HCT116 (cell line): ENCODE measurements around the gene TMEM164. TPM values are rescaled to one million over a fixed set of nuclear protein-coding genes. Genes with fewer than 3 reads are reported as not detected.

ENCODE experiments used
- ATAC-seq: fragments of 200-7000 bp; cut with Tn5 transposase; 2 replicates; pipeline ENCODE4 v1.9.1; 2020; ENCODE audit warnings: mild to moderate bottlenecking, moderate library complexity
- BruUV-seq: library from RNA; stranded (reverse); fragments of 400-500 nt; replicated peaks from 2 replicates; lab custom pipeline; 2021; lab: Mats Ljungman, UMichigan
- CTCF ChIA-PET: fragments of 300-600 bp; sonication (Branson Sonifier 250); formaldehyde crosslinking; loops from one replicate; lab custom pipeline; 2021; ENCODE audit warnings: antibody characterized with exemption; lab: Charles Lee
- POLR2A ChIA-PET: fragments of 300-600, 350-600 bp; sonication (Branson Sonifier 250); formaldehyde crosslinking; loops from one replicate; lab custom pipeline; 2021; ENCODE audit warnings: antibody characterized with exemption; lab: Charles Lee
- RAD21 ChIA-PET, 2 experiments: fragments of 300-600 bp; sonication (Branson Sonifier 250); formaldehyde crosslinking; loops; one replicate each; lab custom pipeline; 2023; ENCODE audit warnings: low total read pairs in 2 of 2; ENCODE audit not compliant: uncharacterized antibody in 2 of 2, unreplicated experiment in 2 of 2, low non-redundant PET in 1 of 2; lab: Charles Lee
- DNase-seq: peaks from one replicate; pipeline ENCODE4 v3.0.0-alpha.2; 2010; ENCODE audit warnings: low read depth, low spot score
- H2AFZ ChIP-seq: fragments of 200-600 bp; shearing (Covaris generic), sonication (generic); 2 replicates; pipeline ENCODE4 v1.6.1; 2017; ENCODE audit warnings: low read depth, mixed run types, mixed read lengths, antibody characterized with exemption, low read length; ENCODE audit not compliant: poor library complexity, severe bottlenecking
- H3K27ac ChIP-seq: 2 replicates; pipeline ENCODE4 v1.5.1; 2012; ENCODE audit warnings: low read depth, low read length
- H3K27me3 ChIP-seq: fragments of 200-600 bp; sonication (generic); 2 replicates; pipeline ENCODE4 v1.6.1; 2016; ENCODE audit warnings: mixed run types, low read length, mixed read lengths; ENCODE audit not compliant: insufficient read depth
- H3K36me3 ChIP-seq, 2 experiments: fragments of 200-500 bp in 1 of 2; fragments of 200-600 bp in 1 of 2; sonication (Bioruptor generic) in 1 of 2; sonication (generic) in 1 of 2; 2 replicates each; pipeline versions ENCODE4 v1.5.1 to v1.6.1; 2014 to 2016; ENCODE audit warnings: low read length in 2 of 2, inconsistent platforms in 1 of 2, mixed read lengths in 1 of 2, mixed run types in 1 of 2; ENCODE audit not compliant: insufficient read depth in 2 of 2, control insufficient read depth in 1 of 2
- H3K4me1 ChIP-seq, 2 experiments: fragments of 200-600 bp in 1 of 2; sonication (generic) in 1 of 2; 2 replicates each; pipeline versions ENCODE4 v1.5.1 to v1.6.1; 2012 to 2017; ENCODE audit warnings: low read length in 2 of 2, inconsistent platforms in 1 of 2, mild to moderate bottlenecking in 1 of 2, mixed read lengths in 1 of 2, mixed run types in 1 of 2, moderate library complexity in 1 of 2; ENCODE audit not compliant: insufficient read depth in 2 of 2, control insufficient read depth in 1 of 2
- H3K4me2 ChIP-seq: fragments of 200-600 bp; sonication (generic); 2 replicates; pipeline ENCODE4 v1.6.1; 2017; ENCODE audit warnings: mixed run types, low read length, mixed read lengths
- H3K4me3 ChIP-seq, 2 experiments: fragments of 200-600 bp in 1 of 2; sonication (generic) in 1 of 2; replicated peaks in 1 of 2; 2 replicates each; pipeline ENCODE4 v1.5.1; 2011 to 2016; ENCODE audit warnings: low read length in 2 of 2, control low read depth in 1 of 2, low read depth in 1 of 2, mild to moderate bottlenecking in 1 of 2, mixed read lengths in 1 of 2, mixed run types in 1 of 2
- H3K79me2 ChIP-seq: fragments of 200-600 bp; sonication (generic); 2 replicates; pipeline ENCODE4 v1.6.1; 2017; ENCODE audit warnings: mild to moderate bottlenecking, mixed run types, low read length, moderate library complexity, mixed read lengths; ENCODE audit not compliant: insufficient read depth
- H3K9ac ChIP-seq: fragments of 200-600 bp; sonication (generic); 2 replicates; pipeline ENCODE4 v1.6.1; 2016; ENCODE audit warnings: low read length, mixed read lengths
- H3K9me2 ChIP-seq: fragments of 200-600 bp; sonication (generic), shearing (Covaris generic); 2 replicates; pipeline ENCODE4 v1.6.1; 2017; ENCODE audit warnings: mixed run types, mild to moderate bottlenecking, moderate library complexity; ENCODE audit not compliant: insufficient read depth
- H3K9me3 ChIP-seq, 2 experiments: fragments of 200-500 bp in 1 of 2; fragments of 200-600 bp in 1 of 2; sonication (Bioruptor generic) in 1 of 2; sonication (generic) in 1 of 2; 2 replicates each; pipeline ENCODE4 v1.6.1; 2014 to 2017; ENCODE audit warnings: low read length in 2 of 2, mixed read lengths in 2 of 2, inconsistent platforms in 1 of 2, low read depth in 1 of 2, mild to moderate bottlenecking in 1 of 2, mixed run types in 1 of 2, moderate library complexity in 1 of 2; ENCODE audit not compliant: control insufficient read depth in 1 of 2, insufficient read depth in 1 of 2
- H4K20me1 ChIP-seq: fragments of 200-600 bp; sonication (generic), shearing (Covaris generic); 2 replicates; pipeline ENCODE4 v1.6.1; 2017; ENCODE audit warnings: mixed run types, mild to moderate bottlenecking, moderate library complexity; ENCODE audit not compliant: insufficient read depth
- CBX3 ChIP-seq: IDR thresholded peaks from 2 replicates; pipeline ENCODE4 v1.6.1; 2012; ENCODE audit warnings: low read depth
- CEBPB ChIP-seq: IDR thresholded peaks from 2 replicates; pipeline ENCODE4 v1.6.1; 2012; ENCODE audit warnings: low read depth
- EGR1 ChIP-seq: IDR thresholded peaks from 2 replicates; pipeline ENCODE4 v1.6.1; 2012; ENCODE audit warnings: low read depth
- FOSL1 ChIP-seq: IDR thresholded peaks from 2 replicates; pipeline ENCODE4 v1.6.1; 2012; ENCODE audit warnings: low read depth
- MAX ChIP-seq: IDR thresholded peaks from 2 replicates; pipeline ENCODE4 v1.6.1; 2012
- POLR2A ChIP-seq: IDR thresholded peaks from 2 replicates; pipeline ENCODE4 v1.7.0; 2011; ENCODE audit warnings: borderline replicate concordance; ENCODE audit not compliant: insufficient read depth, insufficient read length; ENCODE audit errors: extremely low read depth
- POLR2AphosphoS5 ChIP-seq: IDR thresholded peaks from 2 replicates; pipeline ENCODE4 v1.6.1; 2011; ENCODE audit warnings: mild to moderate bottlenecking, low read depth, low read length, moderate library complexity
- REST ChIP-seq: IDR thresholded peaks from 2 replicates; pipeline ENCODE4 v1.6.1; 2012; ENCODE audit warnings: low read depth
- SRF ChIP-seq: IDR thresholded peaks from 2 replicates; pipeline ENCODE4 v1.6.1; 2012; ENCODE audit warnings: low read depth
- ZBTB33 ChIP-seq: IDR thresholded peaks from 2 replicates; pipeline ENCODE4 v1.6.1; 2011; ENCODE audit warnings: mild to moderate bottlenecking, low read length, moderate library complexity; ENCODE audit not compliant: insufficient replicate concordance; ENCODE audit errors: extremely low read depth
- ZFX ChIP-seq: fragments of 450-650 bp; IDR thresholded peaks from 2 replicates; pipeline ENCODE4 v1.6.1; 2017
- intact Hi-C: fragments of 100-400 bp; cut with micrococcal nuclease; formaldehyde crosslinking; loops from 2 replicates; pipeline ENCODE4 v1.10.0; 2022
- total RNA-seq: library from RNA; stranded (reverse); gene quantifications from one replicate; pipeline ENCODE4 v1.2.1, GENCODE V29; 2021; ENCODE audit not compliant: unreplicated experiment

TMEM164 gene
- total RNA-seq, 1 experiment from 2014 or later, result 18.7 TPM

- no peaks in the 10 kb centered on the region for H3K27me3 ChIP-seq
- no peaks in the 10 kb centered on the region for H4K20me1 ChIP-seq
- TF ChIP-seq POLR2AphosphoS5 (no peak), FOSL1 (no peak), ZFX (no peak), EGR1 (no peak), MAX (no peak), CEBPB (no peak), ZBTB33 (no peak), REST (no peak), SRF (no peak), POLR2A (no peak), CBX3 (no peak)
- H3K4me3 ChIP-seq, result no peak overlapping the region
- H2AFZ ChIP-seq, result no peak overlapping the region
- H3K27ac ChIP-seq, result no peak overlapping the region
- intact Hi-C loops, result no loop called here
- ChIA-PET CTCF (interaction anchor here (1.5 to 3.4 kb wide), 6 partner anchors 16 to 288 kb away, joined by 3 to 26 read pairs (median 8); no protein-coding TSS in a partner anchor), POLR2A (no interaction called here), RAD21 (no interaction called here)
- no peaks in the 10 kb centered on the region for H3K9me2 ChIP-seq
- no peaks in the 10 kb centered on the region for H3K9me3 ChIP-seq
- no peaks in the 10 kb centered on the region for H3K79me2 ChIP-seq
- no TSS peak for BruUV-seq
- no peak for ATAC-seq
- no peaks in the 10 kb centered on the region for H3K36me3 ChIP-seq
- DNase-seq, result no peak
- no peaks in the 10 kb centered on the region for H3K4me1 ChIP-seq
- no peak overlapping the region for H3K9ac ChIP-seq
- H3K4me2 ChIP-seq, result no peak overlapping the region
Observed at GRCh38 chrX:110145311-110145710, 142.4 kb downstream of the TMEM164 start.
